ENCODE data around the gene DBP. TPM values are rescaled to one million over a fixed set of nuclear protein-coding genes. Genes with fewer than 3 reads are reported as not detected.
A peak's percentile ranks its signal among the peaks of the same experiment; 100 is the strongest.

DBP gene
- total RNA-seq, 1 donor from 2014 or later = 8.7 TPM

- POLR2A ChIA-PET = interaction anchor here (0.7 to 1.1 kb wide), 2 partner anchors 16 to 24 kb away, joined by 3 to 4 read pairs; partner anchors contain the start of genes RPL18 and SPHK2
- Mint-ChIP-seq H3K4me3 (no peak overlapping the region), H3K27me3 (no peaks in the 10 kb centered on the region), H3K9me3 (no peaks in the 10 kb centered on the region), H3K27ac (peak overlapping the region; percentile 7), H3K36me3 (ENCODE audit: low read depth) (peaks cover 5% of the 10 kb centered on the region), H3K4me1 (peaks cover 55% of the 10 kb centered on the region)
- no peak for TF ChIP-seq CTCF (IDR thresholded peaks at IDR 0.05)
- ATAC-seq (ENCODE audit: low read depth) (no peak), DNase-seq (no peak)
- CTCF ChIA-PET = no interaction called here
- intact Hi-C loops (cut with micrococcal nuclease) = no loop called here
Observed at GRCh38 chr19:48642862-48643261, 5.7 kb upstream of the DBP start.

GRCh38 chr19:48641850-48642249, 4.7 kb upstream of the DBP start:
- POLR2A ChIA-PET = interaction anchor here (0.6 to 0.8 kb wide), 3 partner anchors 18 to 384 kb away, joined by 3 to 14 read pairs (median 5); no protein-coding TSS in a partner anchor
- DNase-seq (no peak), ATAC-seq (ENCODE audit: low read depth) (no peak)
- Mint-ChIP-seq H3K36me3 (ENCODE audit: low read depth) (peaks cover 5% of the 10 kb centered on the region), H3K9me3 (no peaks in the 10 kb centered on the region), H3K4me1 (peaks cover 46% of the 10 kb centered on the region), H3K27me3 (no peaks in the 10 kb centered on the region), H3K27ac (peak overlapping the region; percentile 27), H3K4me3 (no peak overlapping the region)
- TF ChIP-seq CTCF (IDR thresholded peaks at IDR 0.05) = no peak
- intact Hi-C loops (cut with micrococcal nuclease) = no loop called here
- CTCF ChIA-PET = no interaction called here

- ChIA-PET CTCF (no interaction called here), POLR2A (interaction anchor here (0.7 to 4.8 kb wide), 4 partner anchors 16 to 528 kb away, joined by 4 to 67 read pairs (median 28); partner anchors contain the start of genes RPL18 and SPHK2)
- no peak for TF ChIP-seq CTCF (IDR thresholded peaks at IDR 0.05)
- H3K9me3 Mint-ChIP-seq = no peaks in the 10 kb centered on the region
- H3K27ac Mint-ChIP-seq = peak overlapping the region; percentile 68
- intact Hi-C loops (cut with micrococcal nuclease) = loop anchor here (2.0 to 10.0 kb wide), 7 partner anchors 99 to 1237 kb away; partner anchors contain the start of genes AKT1S1, C19orf73, LIN7B and PPFIA3
- H3K27me3 Mint-ChIP-seq = no peaks in the 10 kb centered on the region
- ATAC-seq (ENCODE audit: low read depth) (no peak), DNase-seq (no peak)
- H3K4me3 Mint-ChIP-seq = peak overlapping the region; percentile 7
- peaks cover 50% of the 10 kb centered on the region for H3K4me1 Mint-ChIP-seq
- peaks cover 6% of the 10 kb centered on the region for H3K36me3 Mint-ChIP-seq (ENCODE audit: low read depth)
Observed at GRCh38 chr19:48639483-48640375, 2.5 kb upstream of the DBP start.

DNA sequence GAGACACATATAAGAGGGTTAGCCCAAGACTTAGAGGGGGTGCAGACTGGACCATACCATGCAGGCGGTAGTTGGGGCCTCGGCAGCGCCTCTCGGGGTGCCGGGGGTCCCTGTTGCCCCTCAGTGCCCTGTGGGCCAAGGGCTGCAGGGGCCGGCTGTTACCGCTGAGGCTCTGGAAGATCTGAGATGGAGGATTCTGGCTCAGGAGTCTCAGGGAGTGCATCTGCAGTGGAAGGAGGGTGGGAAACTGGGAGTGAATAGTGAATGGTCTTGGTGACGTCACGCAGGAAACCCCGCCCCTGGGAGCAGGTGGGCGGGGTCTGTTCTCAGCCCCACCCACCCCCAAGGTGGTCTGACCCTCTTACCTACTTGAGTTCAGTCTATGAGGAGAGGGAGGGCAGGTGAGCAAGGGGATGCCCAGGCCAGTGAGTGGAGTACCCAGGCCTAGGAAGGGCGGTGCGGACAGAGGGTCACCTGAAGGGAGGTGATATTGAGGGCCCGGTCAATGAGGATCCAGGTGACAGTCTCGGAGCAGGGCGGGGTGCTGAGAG, 1.7 kb upstream of the DBP start:
- ATAC-seq (ENCODE audit: low read depth) = no peak
- CTCF ChIA-PET = no interaction called here
- POLR2A ChIA-PET = interaction anchor here (4.8 kb wide), 2 partner anchors 15 to 19 kb away, joined by 53 to 67 read pairs; partner anchors contain the start of genes RPL18 and SPHK2
- Mint-ChIP-seq H3K36me3 (ENCODE audit: low read depth) (peaks cover 6% of the 10 kb centered on the region), H3K4me3 (peak overlapping the region; percentile 93), H3K9me3 (no peaks in the 10 kb centered on the region), H3K27ac (peak overlapping the region; percentile 99), H3K27me3 (no peaks in the 10 kb centered on the region), H3K4me1 (peaks cover 53% of the 10 kb centered on the region)
- intact Hi-C loops (cut with micrococcal nuclease) = loop anchor here (1.0 to 10.0 kb wide), 10 partner anchors 7 to 1238 kb away; partner anchors contain the start of genes AKT1S1, BCAT2, C19orf73 and CA11
- no peak for DNase-seq
- no peak for TF ChIP-seq CTCF (IDR thresholded peaks at IDR 0.05)
